MM.1S (cell line): ENCODE results near the gene PDE4B.

Experiments
- DNase-seq: peaks from one replicate; pipeline ENCODE4 v3.0.0-alpha.2; 2015
- H2AFZ ChIP-seq: fragments of 300-600 bp; sonication (generic); 2 replicates; pipeline ENCODE4 v1.6.0; 2016; ENCODE audit warnings: antibody characterized with exemption, low read length
- H3F3A ChIP-seq: fragments of 300-600 bp; sonication (generic); 2 replicates; pipeline ENCODE4 v1.6.1; 2016; ENCODE audit warnings: mild to moderate bottlenecking, antibody characterized with exemption, low read length, moderate library complexity, mixed read lengths; ENCODE audit not compliant: insufficient read depth
- H3K27ac ChIP-seq: fragments of 300-600 bp; sonication (generic); 2 replicates; pipeline ENCODE4 v1.5.1; 2016; ENCODE audit warnings: mild to moderate bottlenecking, low read length
- H3K27me3 ChIP-seq: fragments of 300-600 bp; sonication (generic); replicated peaks from 2 replicates; pipeline ENCODE4 v1.6.0; 2016; ENCODE audit warnings: low read length; ENCODE audit not compliant: insufficient read depth
- H3K36me3 ChIP-seq: fragments of 300-600 bp; sonication (generic); replicated peaks from 2 replicates; pipeline ENCODE4 v1.6.1; 2016; ENCODE audit warnings: mild to moderate bottlenecking, low read length, mixed read lengths; ENCODE audit not compliant: insufficient read depth
- H3K4me1 ChIP-seq: fragments of 300-600 bp; sonication (generic); 2 replicates; pipeline ENCODE4 v1.6.1; 2016; ENCODE audit warnings: low read length, mixed read lengths
- H3K4me2 ChIP-seq: fragments of 300-600 bp; sonication (generic); 2 replicates; pipeline ENCODE4 v1.6.0; 2016; ENCODE audit warnings: low read depth, low read length
- H3K4me3 ChIP-seq: fragments of 300-600 bp; sonication (generic); 2 replicates; pipeline ENCODE4 v1.5.1; 2016; ENCODE audit warnings: low read length, mixed read lengths
- H3K79me2 ChIP-seq: fragments of 300-600 bp; sonication (generic); 2 replicates; pipeline ENCODE4 v1.6.1; 2016; ENCODE audit warnings: mixed run types, low read length, mixed read lengths
- H3K9ac ChIP-seq: fragments of 300-600 bp; sonication (generic); 2 replicates; pipeline ENCODE4 v1.6.1; 2016; ENCODE audit warnings: low read length, mixed read lengths
- H3K9me2 ChIP-seq: fragments of 300-600 bp; sonication (generic); replicated peaks from 2 replicates; pipeline ENCODE4 v1.6.1; 2016; ENCODE audit warnings: mild to moderate bottlenecking, low read length, mixed read lengths; ENCODE audit not compliant: insufficient read depth
- H3K9me3 ChIP-seq: fragments of 300-600 bp; sonication (generic); replicated peaks from 2 replicates; pipeline ENCODE4 v1.6.1; 2016; ENCODE audit warnings: mild to moderate bottlenecking, low read length, mixed read lengths; ENCODE audit not compliant: insufficient read depth
- H4K20me1 ChIP-seq: fragments of 300-600 bp; sonication (generic); 2 replicates; pipeline ENCODE4 v1.6.1; 2016; ENCODE audit warnings: mild to moderate bottlenecking, low read length, moderate library complexity, mixed read lengths; ENCODE audit not compliant: insufficient read depth
- EZH2 ChIP-seq: fragments of 300-600 bp; sonication (generic); optimal IDR thresholded peaks from 2 replicates; pipeline ENCODE3; 2017; ENCODE audit warnings: low read depth, mild to moderate bottlenecking, antibody characterized with exemption, low read length, mixed read lengths
- EZH2phosphoT487 ChIP-seq: fragments of 300-600 bp; sonication (generic); IDR thresholded peaks from 2 replicates; pipeline ENCODE4 v1.6.1; 2018; ENCODE audit warnings: antibody characterized with exemption, low read length
- TF ChIP-seq, protein P1 (sequence below): fragments of 300-600 bp; sonication (generic); IDR thresholded peaks from 2 replicates; pipeline ENCODE4 v1.5.1; 2016; ENCODE audit warnings: antibody characterized with exemption, low read length, mixed read lengths

PDE4B gene

DNA sequence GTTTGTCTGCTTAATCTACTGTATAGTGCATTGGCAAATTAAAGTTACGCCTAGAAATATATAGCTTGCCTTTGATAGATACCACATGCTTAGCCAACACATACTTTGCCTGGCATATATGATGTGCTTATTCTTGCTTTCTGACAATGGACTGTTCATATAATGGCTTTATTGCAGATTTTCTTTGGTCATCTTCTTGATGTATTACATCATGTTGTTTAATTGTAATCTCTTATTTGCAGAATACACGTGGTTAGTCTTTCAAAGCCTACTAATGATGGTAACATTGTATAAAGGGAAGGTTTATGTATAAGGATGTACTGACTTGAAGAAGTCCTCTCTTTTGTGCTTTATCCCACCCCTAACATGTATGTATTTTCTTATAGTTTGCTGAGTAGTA, 201.5 kb downstream of the PDE4B start:
- H3K9me3 ChIP-seq = no peaks in the 10 kb centered on the region
- no peak for DNase-seq

DNA sequence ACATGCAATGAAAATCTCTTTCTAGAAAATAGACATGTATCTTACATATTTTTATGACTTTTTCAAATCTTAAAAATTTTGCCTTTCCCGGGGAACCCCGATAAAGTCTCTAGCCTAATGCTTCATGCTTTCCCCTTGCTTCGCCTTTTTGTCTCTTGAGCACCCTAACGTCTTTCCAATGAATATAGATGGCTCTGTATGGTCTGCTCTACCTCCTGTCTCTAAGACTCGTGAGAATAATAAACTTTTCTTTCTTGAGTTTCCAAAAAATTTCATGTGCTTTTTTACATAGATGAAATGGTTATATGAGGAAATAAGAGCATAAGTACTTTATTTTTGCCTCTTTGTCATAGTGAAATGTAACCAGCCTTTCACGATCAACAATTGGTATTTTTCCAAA, 202.6 kb downstream of the PDE4B start:
- H3K79me2 ChIP-seq = no peaks in the 10 kb centered on the region
- H3K4me2 ChIP-seq = no peak overlapping the region
- H3K9me3 ChIP-seq = no peaks in the 10 kb centered on the region
- no peaks in the 10 kb centered on the region for H3F3A ChIP-seq
- no peak overlapping the region for H3K4me3 ChIP-seq
- no peak overlapping the region for H3K27ac ChIP-seq
- H3K9ac ChIP-seq = no peak overlapping the region
- no peaks in the 10 kb centered on the region for H3K27me3 ChIP-seq
- H3K36me3 ChIP-seq = no peaks in the 10 kb centered on the region
- no peaks in the 10 kb centered on the region for H4K20me1 ChIP-seq
- TF ChIP-seq EZH2phosphoT487 (no peak), EZH2 (no peak)
- TF ChIP-seq, protein P1, sequence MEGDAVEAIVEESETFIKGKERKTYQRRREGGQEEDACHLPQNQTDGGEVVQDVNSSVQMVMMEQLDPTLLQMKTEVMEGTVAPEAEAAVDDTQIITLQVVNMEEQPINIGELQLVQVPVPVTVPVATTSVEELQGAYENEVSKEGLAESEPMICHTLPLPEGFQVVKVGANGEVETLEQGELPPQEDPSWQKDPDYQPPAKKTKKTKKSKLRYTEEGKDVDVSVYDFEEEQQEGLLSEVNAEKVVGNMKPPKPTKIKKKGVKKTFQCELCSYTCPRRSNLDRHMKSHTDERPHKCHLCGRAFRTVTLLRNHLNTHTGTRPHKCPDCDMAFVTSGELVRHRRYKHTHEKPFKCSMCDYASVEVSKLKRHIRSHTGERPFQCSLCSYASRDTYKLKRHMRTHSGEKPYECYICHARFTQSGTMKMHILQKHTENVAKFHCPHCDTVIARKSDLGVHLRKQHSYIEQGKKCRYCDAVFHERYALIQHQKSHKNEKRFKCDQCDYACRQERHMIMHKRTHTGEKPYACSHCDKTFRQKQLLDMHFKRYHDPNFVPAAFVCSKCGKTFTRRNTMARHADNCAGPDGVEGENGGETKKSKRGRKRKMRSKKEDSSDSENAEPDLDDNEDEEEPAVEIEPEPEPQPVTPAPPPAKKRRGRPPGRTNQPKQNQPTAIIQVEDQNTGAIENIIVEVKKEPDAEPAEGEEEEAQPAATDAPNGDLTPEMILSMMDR = no peak
- no peaks in the 10 kb centered on the region for H3K4me1 ChIP-seq
- DNase-seq = no peak
- no peaks in the 10 kb centered on the region for H3K9me2 ChIP-seq
- H2AFZ ChIP-seq = no peak overlapping the region

More for the DNA sequence above, 201.5 kb downstream of the PDE4B start:
- no peak overlapping the region for H2AFZ ChIP-seq
- H3K36me3 ChIP-seq = no peaks in the 10 kb centered on the region
- no peaks in the 10 kb centered on the region for H3F3A ChIP-seq
- H3K9me2 ChIP-seq = no peaks in the 10 kb centered on the region
- H4K20me1 ChIP-seq = no peaks in the 10 kb centered on the region
- H3K9ac ChIP-seq = no peak overlapping the region
- H3K4me2 ChIP-seq = no peak overlapping the region
- no peaks in the 10 kb centered on the region for H3K79me2 ChIP-seq
- TF ChIP-seq, protein P1 = no peak
- TF ChIP-seq EZH2phosphoT487 (no peak), EZH2 (no peak)
- no peak overlapping the region for H3K27ac ChIP-seq
- no peak overlapping the region for H3K4me3 ChIP-seq
- H3K4me1 ChIP-seq = no peaks in the 10 kb centered on the region
- no peaks in the 10 kb centered on the region for H3K27me3 ChIP-seq

DNA sequence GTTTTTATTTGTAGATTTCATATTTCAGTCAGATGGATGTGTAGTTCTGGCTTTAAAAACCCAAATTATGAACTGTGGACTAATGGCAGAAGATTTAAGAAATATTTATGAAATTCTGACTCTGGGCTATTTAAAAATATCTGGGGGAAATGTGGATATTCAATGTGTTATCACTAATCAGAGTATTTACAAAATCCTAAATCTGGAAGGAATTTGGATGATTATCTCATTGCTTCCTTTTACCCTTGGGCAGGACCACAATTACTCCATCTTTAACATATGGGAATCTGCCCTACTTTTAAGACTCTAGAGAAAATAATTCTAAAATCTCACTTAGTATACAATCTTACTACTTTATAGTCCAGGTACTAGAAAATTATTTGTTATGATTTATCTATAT, 203.2 kb downstream of the PDE4B start:
- no peaks in the 10 kb centered on the region for H4K20me1 ChIP-seq
- no peak overlapping the region for H3K4me2 ChIP-seq
- no peak overlapping the region for H3K4me3 ChIP-seq
- TF ChIP-seq EZH2phosphoT487 (no peak), EZH2 (no peak)
- TF ChIP-seq, protein P1 = no peak
- no peak for DNase-seq
- H3F3A ChIP-seq = no peaks in the 10 kb centered on the region
- H3K36me3 ChIP-seq = no peaks in the 10 kb centered on the region
- H3K79me2 ChIP-seq = no peaks in the 10 kb centered on the region
- no peak overlapping the region for H2AFZ ChIP-seq
- H3K9ac ChIP-seq = no peak overlapping the region
- H3K9me3 ChIP-seq = no peaks in the 10 kb centered on the region
- H3K27ac ChIP-seq = no peak overlapping the region
- H3K27me3 ChIP-seq = no peaks in the 10 kb centered on the region
- no peaks in the 10 kb centered on the region for H3K9me2 ChIP-seq
- H3K4me1 ChIP-seq = no peaks in the 10 kb centered on the region
